Erythroblast (primary cell): ENCODE results near the gene PTN.

Experiments used
- GATA1 ChIP-seq: IDR thresholded peaks from 2 replicates; pipeline ENCODE4 v1.6.1; 2011; ENCODE audit warnings: low read depth, mild to moderate bottlenecking, control low read depth, low read length, moderate library complexity
- POLR2A ChIP-seq: IDR thresholded peaks from 2 replicates; pipeline ENCODE4 v1.6.1; 2011; ENCODE audit warnings: mild to moderate bottlenecking, low read length

DNA sequence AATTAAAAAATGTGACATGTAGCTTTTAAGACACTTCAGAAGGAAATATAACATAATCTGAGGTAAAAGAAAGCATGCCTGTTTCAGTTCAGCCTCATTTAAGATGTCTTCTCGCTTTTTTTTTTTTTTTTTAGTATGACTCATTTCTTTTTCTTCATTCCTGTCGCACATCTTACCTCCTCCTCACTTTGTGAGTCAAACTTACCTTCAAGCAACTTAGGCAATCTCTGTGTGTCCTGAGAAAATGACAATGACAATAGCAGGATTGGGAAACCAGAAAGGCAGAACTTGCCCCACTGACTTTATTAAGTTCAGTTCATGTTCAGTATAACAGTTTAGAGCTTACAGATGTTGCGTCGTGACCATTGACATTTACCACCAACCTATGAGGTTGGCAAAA is 7.7 kb downstream of the PTN start:
- TF ChIP-seq POLR2A: no peak
- TF ChIP-seq GATA1: no peak
